Ovary (tissue), 9 donors: ENCODE results near the gene HNRNPL. TPM values are rescaled to one million over a fixed set of nuclear protein-coding genes. Genes with fewer than 3 reads are reported as not detected.

ENCODE experiments used
- DNase-seq, 5 donors: peaks; one replicate each; pipeline ENCODE4 v3.0.0-alpha.2; 2019 to 2020
- H3K27ac ChIP-seq, 2 donors: fragments of 200-600 bp; one replicate each; pipeline versions ENCODE4 v1.5.1 to v1.8.0; 2019 to 2022
- H3K27me3 ChIP-seq: fragments of 200-600 bp; one replicate; pipeline ENCODE4 v1.8.0; 2022
- H3K36me3 ChIP-seq: fragments of 200-600 bp; sonication (generic); one replicate; pipeline ENCODE4 v1.5.1; 2019
- H3K4me1 ChIP-seq: one replicate; pipeline ENCODE4 v1.8.1; 2013; ENCODE audit warnings: mild to moderate bottlenecking, moderate library complexity; ENCODE audit not compliant: insufficient read depth
- H3K4me3 ChIP-seq: fragments of 200-600 bp; sonication (generic); one replicate; pipeline ENCODE4 v1.5.1; 2017
- H3K9me3 ChIP-seq, 2 donors: fragments of 200-600 bp in 1 of 2; sonication (generic) in 1 of 2; one replicate each; pipeline versions ENCODE4 v1.5.1 to v1.8.1; 2013 to 2019; ENCODE audit warnings: mild to moderate bottlenecking in 1 of 2, moderate library complexity in 1 of 2
- EP300 ChIP-seq: sonication (generic); formaldehyde crosslinking; IDR thresholded peaks from one replicate; pipeline ENCODE4 v1.6.1; 2017; ENCODE audit warnings: antibody characterized with exemption
- POLR2A ChIP-seq: fragments of 450-650 bp; IDR thresholded peaks from one replicate; pipeline ENCODE4 v1.6.1; 2017; ENCODE audit warnings: antibody characterized with exemption, mild to moderate bottlenecking, moderate library complexity
- WGBS, 3 donors: extraction: QIAGEN DNeasy Blood & Tissue Kit in 1 of 3; methylation state at CpG; one replicate each; pipeline versions ENCODE4 v1.1.5 to v1.1.7; 2013 to 2017; 5-methylcytosine and 5-hydroxymethylcytosine counted together
- intact Hi-C, 4 donors: fragments of 100-400 bp; cut with DNase I; formaldehyde crosslinking; loops; one replicate each; pipeline versions ENCODE4 v1.11.0 to v1.15.1; 2022 to 2023
- polyA plus RNA-seq, 2 donors: library from polyadenylated mRNA; stranded (reverse); fragments of 200-250 nt in 1 of 2; fragments of 350-450 nt in 1 of 2; fragmentation: Illumina TruSeq in 1 of 2; extraction: RNeasy Lipid Tissue Mini Kit (QIAGEN cat#74804) in 1 of 2; gene quantifications; one replicate each; pipeline ENCODE4 v1.2.3, GENCODE V29; 2013 to 2014
- total RNA-seq, 7 donors: library from RNA; depleted of rRNA in 2 of 7; stranded (reverse); fragments of >200 nt in 2 of 7; fragmentation: NEBNext Ultra II Directional in 3 of 7; extraction: Animal tissue kit (Norgen Biotek cat#: 25700) in 3 of 7; gene quantifications; one replicate each; pipeline versions ENCODE4 v1.1.0 to v1.2.4, GENCODE V29; 2016 to 2023
- TF ChIP-seq, protein P1 (sequence below), 3 donors: fragments of 450-650 bp in 2 of 3; fragments of 200-600 bp in 1 of 3; IDR thresholded peaks; one replicate each; pipeline versions ENCODE4 v1.5.1 to v1.8.0; 2016 to 2022; ENCODE audit warnings: antibody characterized with exemption in 3 of 3, mild to moderate bottlenecking in 1 of 3
- donor health status: DM: no; HTN: no; CAD: no; lungs with moderate emphysema.
- donor health status: DM: no; HTN: no; CAD: no.
- donor health status: Bipolar disorder and iron deficiency.
- donor health status: DM: yes; HTN: yes; CAD: no.
- donor health status: DM: no; HTN: no; CAD: no.
- donor health status: DM: yes; HTN: yes; CAD: no.

The HNRNPL gene
- total and polyA plus RNA-seq, 9 donors: 110 to 284 (median 230) TPM

- no peaks in the 10 kb centered on the region for H3K9me3 ChIP-seq
- H3K27ac ChIP-seq: peak overlapping the region in 1 of 2 donors; percentile 5
- intact Hi-C loops: no loop called here
- 11 to 32% (median 15%) methylated on average over 34 to 62 of the region's 62 CpGs for WGBS, 3 donors
- no peaks in the 10 kb centered on the region for H3K36me3 ChIP-seq
- no peak for TF ChIP-seq POLR2A
- TF ChIP-seq EP300: no peak
- TF ChIP-seq, protein P1, sequence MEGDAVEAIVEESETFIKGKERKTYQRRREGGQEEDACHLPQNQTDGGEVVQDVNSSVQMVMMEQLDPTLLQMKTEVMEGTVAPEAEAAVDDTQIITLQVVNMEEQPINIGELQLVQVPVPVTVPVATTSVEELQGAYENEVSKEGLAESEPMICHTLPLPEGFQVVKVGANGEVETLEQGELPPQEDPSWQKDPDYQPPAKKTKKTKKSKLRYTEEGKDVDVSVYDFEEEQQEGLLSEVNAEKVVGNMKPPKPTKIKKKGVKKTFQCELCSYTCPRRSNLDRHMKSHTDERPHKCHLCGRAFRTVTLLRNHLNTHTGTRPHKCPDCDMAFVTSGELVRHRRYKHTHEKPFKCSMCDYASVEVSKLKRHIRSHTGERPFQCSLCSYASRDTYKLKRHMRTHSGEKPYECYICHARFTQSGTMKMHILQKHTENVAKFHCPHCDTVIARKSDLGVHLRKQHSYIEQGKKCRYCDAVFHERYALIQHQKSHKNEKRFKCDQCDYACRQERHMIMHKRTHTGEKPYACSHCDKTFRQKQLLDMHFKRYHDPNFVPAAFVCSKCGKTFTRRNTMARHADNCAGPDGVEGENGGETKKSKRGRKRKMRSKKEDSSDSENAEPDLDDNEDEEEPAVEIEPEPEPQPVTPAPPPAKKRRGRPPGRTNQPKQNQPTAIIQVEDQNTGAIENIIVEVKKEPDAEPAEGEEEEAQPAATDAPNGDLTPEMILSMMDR (IDR thresholded peaks at IDR 0.05): peak; percentile 72 to 85 (median 76)
- peak overlapping the region; percentile 37 for H3K4me3 ChIP-seq
- peak; percentile 77 to 87 (median 85) for DNase-seq
- H3K4me1 ChIP-seq: peaks cover 11% of the 10 kb centered on the region
- no peaks in the 10 kb centered on the region for H3K27me3 ChIP-seq
Observed at GRCh38 chr19:38869836-38870607, 20.2 kb upstream of the HNRNPL start.

DNA sequence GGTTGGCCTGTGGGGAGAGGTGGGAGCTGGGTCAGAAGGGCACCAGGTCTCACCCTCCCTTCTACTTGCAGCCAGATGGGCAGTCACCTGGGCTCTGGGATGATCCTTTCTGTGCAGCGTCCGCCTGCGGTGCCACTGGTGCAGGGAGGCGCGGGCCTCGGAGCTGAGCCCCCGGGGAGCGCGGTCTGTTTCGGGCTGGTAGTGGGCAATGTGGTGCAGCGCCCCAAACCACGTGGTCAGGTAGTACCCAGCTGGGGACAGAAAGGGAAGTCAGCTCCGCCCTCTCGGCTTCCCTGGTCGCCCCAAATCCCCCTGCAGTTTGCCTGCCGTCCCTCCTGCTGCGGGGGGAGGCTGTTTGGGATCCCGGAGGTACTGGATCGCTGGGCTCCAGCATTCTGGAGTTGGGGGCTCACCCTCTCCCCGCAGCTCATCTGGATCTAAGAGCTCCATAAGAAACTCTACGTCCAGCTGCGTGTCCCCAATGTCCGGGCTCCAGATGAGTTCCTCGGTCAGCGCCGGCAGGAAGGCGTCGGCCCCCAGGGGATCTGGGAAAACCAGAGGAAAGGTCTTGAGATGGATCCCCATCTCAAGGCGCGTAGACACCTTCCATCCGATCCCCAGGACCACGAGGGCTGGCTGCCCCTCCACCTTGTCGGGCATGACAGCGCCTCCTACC is 19.5 kb upstream of the HNRNPL start:
- 4 to 8% (median 8%) methylated on average over 27 to 34 of the region's 34 CpGs for WGBS, 3 donors
- H3K27ac ChIP-seq: peak overlapping the region in 1 of 2 donors; percentile 5
- H3K4me3 ChIP-seq: peak overlapping the region; percentile 37
- no peak for DNase-seq
- no peaks in the 10 kb centered on the region for H3K36me3 ChIP-seq
- TF ChIP-seq EP300 (no peak), POLR2A (no peak)
- TF ChIP-seq, protein P1 (IDR thresholded peaks at IDR 0.05): no peak
- intact Hi-C loops: no loop called here
- H3K4me1 ChIP-seq: peaks cover 11% of the 10 kb centered on the region
- H3K9me3 ChIP-seq: no peaks in the 10 kb centered on the region
- H3K27me3 ChIP-seq: no peaks in the 10 kb centered on the region

- intact Hi-C loops: no loop called here
Observed at GRCh38 chr19:38868551-38868950, 18.8 kb upstream of the HNRNPL start.

DNA sequence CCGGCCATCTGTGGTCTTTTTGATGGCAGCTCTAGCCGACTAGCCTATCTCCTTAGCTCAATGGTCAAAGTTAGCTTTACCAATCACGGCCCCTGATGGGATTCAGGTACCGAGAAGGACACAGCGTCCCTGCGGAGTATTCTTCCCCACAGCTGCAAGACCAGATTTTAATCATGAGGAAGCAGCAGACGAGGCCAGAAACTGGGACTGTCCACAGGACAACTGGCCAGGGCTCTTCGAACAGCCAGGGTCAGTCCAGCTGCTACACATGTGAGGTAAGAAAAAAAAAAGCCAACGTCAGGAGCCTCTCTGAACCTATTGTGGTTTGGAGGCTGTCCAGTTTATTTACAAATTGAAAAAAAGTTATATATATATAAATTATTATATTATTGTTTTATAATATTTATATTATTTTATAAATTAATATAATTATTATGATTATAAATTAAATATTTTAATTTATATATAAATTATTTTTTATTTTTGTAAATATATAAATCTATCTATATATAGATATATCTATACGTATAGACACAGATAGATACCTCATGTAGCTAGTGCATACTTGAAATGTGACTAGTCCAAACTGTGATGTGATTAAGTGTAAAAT is 17.5 kb upstream of the HNRNPL start:
- DNase-seq: no peak
- no peak overlapping the region for H3K27ac ChIP-seq
- intact Hi-C loops: no loop called here
- H3K27me3 ChIP-seq: no peaks in the 10 kb centered on the region
- 79 to 86% (median 80%) methylated on average over 10 of the region's 10 CpGs for WGBS, 3 donors
- H3K4me3 ChIP-seq: no peak overlapping the region
- H3K4me1 ChIP-seq: peaks cover 12% of the 10 kb centered on the region
- TF ChIP-seq POLR2A (no peak), EP300 (no peak)
- no peaks in the 10 kb centered on the region for H3K9me3 ChIP-seq
- no peaks in the 10 kb centered on the region for H3K36me3 ChIP-seq

More at GRCh38 chr19:38868551-38868950, 18.8 kb upstream of the HNRNPL start:
- no peaks in the 10 kb centered on the region for H3K27me3 ChIP-seq
- no peaks in the 10 kb centered on the region for H3K36me3 ChIP-seq
- TF ChIP-seq POLR2A: no peak
- TF ChIP-seq, protein P1 (IDR thresholded peaks at IDR 0.05): no peak
- TF ChIP-seq EP300: no peak
- DNase-seq: no peak
- no peak overlapping the region for H3K4me3 ChIP-seq
- H3K9me3 ChIP-seq: no peaks in the 10 kb centered on the region
- H3K27ac ChIP-seq: no peak overlapping the region
- peaks cover 11% of the 10 kb centered on the region for H3K4me1 ChIP-seq
- 86 to 91% (median 86%) methylated on average over 6 of the region's 6 CpGs for WGBS, 3 donors
